HG02870 (cell line): ENCODE measurements around the gene MAP4K1.
"Not testable (repeated sequence)": the region's sequence is repeated elsewhere in the genome, so short reads cannot be mapped to it uniquely, and the experiment has no call there.

ENCODE experiments used
- ATAC-seq: cut with Tn5 transposase; IDR thresholded peaks from one replicate; pipeline ENCODE4 v1.9.1; 2021; ENCODE audit warnings: mild to moderate bottlenecking, moderate library complexity; ENCODE audit not compliant: unreplicated experiment

Gene MAP4K1

GRCh38 chr19:38653028-38653571 lies 35.3 kb upstream of the MAP4K1 start:
- no peak for ATAC-seq

GRCh38 chr19:38650911-38651584 lies 33.3 kb upstream of the MAP4K1 start:
- no peak for ATAC-seq

- no peak for ATAC-seq
Measured at GRCh38 chr19:38650172-38650775, 32.5 kb upstream of the MAP4K1 start.

- ATAC-seq = no peak
Measured at GRCh38 chr19:38649305-38650171, 31.8 kb upstream of the MAP4K1 start.

GRCh38 chr19:38648769-38649304 lies 31.1 kb upstream of the MAP4K1 start:
- ATAC-seq = no peak

DNA sequence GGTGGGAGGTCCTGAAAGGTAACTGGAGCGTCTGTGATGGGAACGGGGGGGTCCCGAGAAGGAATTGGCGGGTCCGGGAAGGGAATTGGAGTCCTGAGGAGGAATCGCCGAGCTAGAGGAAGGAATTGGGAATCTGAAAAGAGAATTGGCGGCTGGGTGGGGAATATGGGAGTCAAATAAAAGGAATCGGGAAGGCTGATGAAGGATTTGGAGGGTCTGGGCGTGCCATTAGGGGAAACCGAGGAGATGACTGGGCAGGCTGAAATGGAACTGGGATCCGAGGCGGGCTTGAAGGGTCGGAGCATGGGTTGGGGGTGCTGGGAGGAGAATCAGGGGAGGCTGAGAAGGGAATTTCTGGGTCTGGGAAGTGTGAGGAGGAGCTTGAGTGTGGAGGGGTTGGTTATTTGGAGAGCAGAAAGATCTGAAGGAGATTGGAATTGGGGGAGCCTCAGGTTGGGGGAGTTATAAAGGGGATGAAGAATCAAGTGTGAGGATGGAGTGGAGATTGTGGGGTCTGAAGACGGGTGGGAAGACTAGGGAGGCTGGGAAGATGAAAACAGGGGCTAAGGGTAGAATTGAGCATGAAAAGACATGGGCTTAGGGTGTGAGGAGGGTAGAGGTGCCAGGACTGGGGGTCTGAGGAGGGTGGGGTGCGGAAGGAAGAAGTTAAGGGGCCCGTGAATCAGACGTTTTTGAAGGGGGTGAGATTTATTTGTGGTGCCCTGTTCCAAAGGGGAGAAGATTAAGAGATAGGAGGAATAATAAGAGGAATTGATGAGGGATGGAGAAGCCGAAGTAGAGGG lies 30.4 kb upstream of the MAP4K1 start:
- no peak for ATAC-seq

DNA sequence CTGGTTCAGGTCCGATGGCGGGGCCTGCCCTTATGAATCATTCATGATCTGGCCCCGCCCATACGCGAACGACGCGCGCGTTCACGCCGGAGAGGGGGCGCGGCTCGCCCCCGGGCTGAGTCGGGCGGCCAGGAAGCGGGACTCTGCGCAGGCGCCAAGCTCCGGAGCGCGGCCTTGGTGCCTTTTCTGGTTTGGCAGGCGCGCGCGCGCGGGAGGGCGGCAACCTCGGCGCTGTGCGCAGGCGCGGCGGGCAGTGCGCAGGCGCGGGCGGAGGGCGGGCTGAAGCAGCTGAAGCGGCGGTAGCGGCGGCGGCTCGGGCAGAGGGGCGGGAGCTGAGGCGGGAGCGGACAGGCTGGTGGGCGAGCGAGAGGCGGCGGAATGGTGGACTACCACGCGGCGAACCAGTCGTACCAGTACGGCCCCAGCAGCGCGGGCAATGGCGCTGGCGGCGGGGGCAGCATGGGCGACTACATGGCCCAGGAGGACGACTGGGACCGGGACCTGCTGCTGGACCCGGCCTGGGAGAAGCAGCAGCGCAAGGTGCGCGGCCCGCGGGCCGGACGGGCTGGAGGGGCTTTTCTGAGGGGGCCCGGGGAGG lies 29.7 kb upstream of the MAP4K1 start, which contains the start of gene ACTN4:
Gene ACTN4 (plus strand): TSS at position 282 of the 598 bp plus-strand sequence. CDS start 97 bp downstream, at position 379.
- peak; percentile 80 for ATAC-seq

DNA sequence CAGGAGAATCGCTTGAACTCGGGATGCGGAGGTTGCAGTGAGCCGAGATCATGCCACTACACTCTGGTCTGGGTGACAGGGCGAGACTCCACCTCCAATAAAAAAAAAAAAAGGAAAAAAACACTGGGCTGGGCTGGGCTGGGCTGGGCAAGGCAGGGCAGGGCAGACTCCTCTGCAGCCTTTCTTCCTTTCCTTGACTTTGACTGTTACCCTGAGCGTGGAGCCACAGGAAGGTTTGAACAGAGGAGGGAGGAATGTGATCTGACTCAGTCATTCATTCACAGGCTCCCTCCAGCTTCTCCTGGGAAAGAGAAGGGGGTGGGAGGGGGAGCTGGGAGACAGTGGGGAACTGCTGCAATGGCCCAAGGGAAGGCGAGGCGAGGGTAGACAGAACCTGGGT lies 27.0 kb upstream of the MAP4K1 start:
- no peak for ATAC-seq

GRCh38 chr19:38642176-38642575 lies 24.4 kb upstream of the MAP4K1 start:
- no peak for ATAC-seq

GRCh38 chr19:38640368-38640767 lies 22.6 kb upstream of the MAP4K1 start:
- no peak for ATAC-seq

DNA sequence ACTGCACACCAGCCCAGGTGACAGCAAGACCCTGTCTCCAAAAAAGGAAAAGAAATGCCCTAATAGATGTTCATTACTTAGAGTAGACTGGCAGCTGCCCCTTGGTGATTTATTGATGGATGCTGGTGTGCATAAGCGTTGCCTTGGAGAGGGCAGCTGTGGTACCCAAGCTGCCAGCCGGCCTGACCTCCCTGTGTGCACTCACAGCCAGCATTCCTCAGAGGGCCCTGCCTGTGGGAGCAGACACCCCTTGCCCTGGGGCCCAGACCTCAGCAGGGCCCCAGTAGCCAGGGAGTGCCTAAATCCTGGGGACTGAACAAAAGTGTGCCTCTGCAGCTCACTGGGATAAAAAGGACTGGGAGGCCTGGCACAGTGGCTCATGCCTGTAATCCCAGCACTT lies 21.9 kb upstream of the MAP4K1 start:
- ATAC-seq = no peak

DNA sequence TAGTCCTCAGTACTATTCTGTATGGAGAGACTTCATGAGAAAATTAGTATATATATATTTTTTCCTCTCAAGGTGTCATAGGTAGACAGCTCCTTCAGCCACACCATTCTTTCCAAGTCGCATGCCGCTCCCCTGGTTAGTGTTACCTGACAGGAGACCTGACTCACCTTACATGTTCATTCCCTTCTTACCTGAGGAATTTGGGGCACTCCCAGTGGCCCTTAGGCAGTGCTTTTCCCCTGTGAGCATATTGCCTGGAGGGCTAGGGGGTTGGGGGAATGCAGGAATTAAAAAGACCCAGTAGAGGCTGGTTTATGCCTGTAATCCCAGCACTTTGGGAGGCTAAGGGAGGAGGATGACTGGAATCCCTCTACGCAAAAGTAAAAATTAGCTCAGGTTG lies 20.7 kb upstream of the MAP4K1 start:
- ATAC-seq = no peak

DNA sequence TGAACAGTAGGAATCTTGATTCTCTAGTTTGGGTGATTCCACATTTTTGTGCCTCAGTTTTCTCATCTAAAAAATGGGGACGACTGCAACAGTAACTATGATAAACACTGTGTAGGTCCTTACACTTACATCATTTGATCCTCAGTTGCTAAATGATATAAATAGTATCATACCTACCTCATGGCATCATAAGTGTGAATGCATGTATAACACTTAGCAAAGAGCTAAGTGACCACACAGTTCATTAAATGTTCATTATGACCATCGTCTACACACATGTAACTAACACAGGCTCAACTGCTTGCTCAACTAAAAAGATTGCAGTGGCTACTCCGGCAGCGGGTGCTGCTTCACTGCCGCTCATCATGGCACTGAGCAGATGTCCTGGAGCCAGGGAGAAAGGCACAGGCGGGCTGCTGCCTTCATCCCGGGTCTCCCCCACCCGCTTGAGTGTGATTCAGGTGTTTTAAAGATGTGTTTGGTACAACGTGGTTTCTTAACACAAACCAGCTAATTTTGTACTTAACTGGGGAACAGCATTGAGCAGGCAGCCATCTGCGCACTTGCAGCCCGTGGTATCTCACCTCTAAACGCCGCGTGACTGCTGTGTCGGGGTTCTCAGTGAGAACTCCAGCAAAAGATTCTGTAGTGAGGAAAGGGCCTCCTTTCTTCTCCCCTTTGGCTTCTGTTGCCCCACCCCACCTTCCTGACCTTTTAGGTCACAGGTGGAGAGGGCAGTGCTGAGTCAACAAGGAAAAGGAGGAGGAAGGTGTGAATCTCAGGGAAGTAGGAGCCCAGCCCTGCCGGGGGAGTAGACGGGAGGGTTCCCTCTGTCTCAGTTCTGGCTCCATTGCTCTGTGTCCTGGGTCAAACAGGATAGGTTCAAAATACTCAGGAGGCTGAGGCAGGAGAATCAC lies 18.0 kb upstream of the MAP4K1 start:
- ATAC-seq = no peak

DNA sequence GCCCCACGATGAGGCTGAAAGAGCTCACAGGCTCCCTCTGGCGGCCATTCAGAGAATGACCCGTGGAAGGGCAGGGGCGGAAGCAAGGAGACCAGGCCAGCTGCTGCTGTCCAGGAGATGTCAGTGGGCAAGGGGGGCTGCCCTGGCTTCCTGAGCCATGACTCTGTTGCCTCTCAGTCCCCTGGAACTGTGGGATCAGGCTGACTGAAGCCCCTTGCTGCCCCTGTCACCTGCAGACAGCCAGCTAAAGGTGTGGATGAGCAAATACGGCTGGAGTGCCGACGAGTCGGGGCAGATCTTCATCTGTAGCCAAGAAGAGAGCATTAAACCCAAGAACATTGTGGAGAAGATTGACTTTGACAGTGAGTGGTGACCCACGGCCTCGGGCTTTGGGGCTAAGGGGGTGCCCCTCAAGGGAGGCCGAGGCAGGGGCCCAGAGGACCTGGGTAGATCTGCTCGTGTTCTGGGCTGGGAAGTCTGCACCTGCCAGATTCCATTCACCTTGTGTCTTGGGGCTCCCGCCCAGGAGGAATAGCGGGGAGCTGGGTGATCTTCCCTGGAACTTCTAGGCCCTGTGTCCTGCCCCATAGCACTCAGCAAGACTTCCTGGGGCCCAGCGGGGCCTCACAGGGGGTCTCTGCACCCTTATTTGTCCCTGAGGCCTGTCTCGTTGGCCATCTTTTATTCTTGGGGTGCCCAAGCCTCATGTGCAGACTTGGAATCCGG lies 17.2 kb upstream of the MAP4K1 start:
- ATAC-seq = no peak

- no peak for ATAC-seq
Measured at GRCh38 chr19:38632476-38633213, 14.9 kb upstream of the MAP4K1 start.

GRCh38 chr19:38631811-38632475 lies 14.2 kb upstream of the MAP4K1 start:
- not testable (repeated sequence) for ATAC-seq

DNA sequence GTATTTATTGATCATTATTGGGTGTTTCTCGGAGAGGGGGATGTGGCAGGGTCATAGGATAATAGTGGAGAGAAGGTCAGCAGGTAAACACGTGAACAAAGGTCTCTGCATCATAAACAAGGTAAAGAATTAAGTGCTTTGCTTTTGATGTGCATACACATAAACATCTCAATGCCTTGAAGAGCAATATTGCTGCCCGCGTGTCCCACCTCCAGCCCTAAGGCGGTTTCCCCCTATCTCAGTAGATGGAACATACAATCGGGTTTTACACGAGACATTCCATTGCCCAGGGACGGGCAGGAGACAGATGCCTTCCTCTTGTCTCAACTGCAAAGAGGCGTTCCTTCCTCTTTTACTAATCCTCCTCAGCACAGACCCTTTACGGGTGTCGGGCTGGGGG lies 13.5 kb upstream of the MAP4K1 start:
- ATAC-seq = not testable (repeated sequence)
